GM18507 (cell line): ENCODE results near the gene ZNF430.
A peak's percentile ranks its signal among the peaks of the same experiment; 100 is the strongest.
"Not testable (repeated sequence)": the region's sequence is repeated elsewhere in the genome, so short reads cannot be mapped to it uniquely, and the experiment has no call there.

ENCODE experiments used
- DNase-seq: peaks from one replicate; pipeline ENCODE4 v3.0.0; 2011; ENCODE audit warnings: low read depth; ENCODE audit not compliant: insufficient read length; ENCODE audit errors: extremely low spot score
- FAIRE-seq: peaks from 2 replicates; lab custom pipeline; 2011; peaks lifted over from hg19 to GRCh38; lab: Jason Lieb, UNC

ZNF430 gene

GRCh38 chr19:21020298-21021227 is at the start of gene ZNF430:
ZNF430 (plus strand) TSS chr19:21020657; CDS start chr19:21020801, 144 bp downstream.
- DNase-seq (peak; percentile 70), FAIRE-seq (peak; percentile 100)

DNA sequence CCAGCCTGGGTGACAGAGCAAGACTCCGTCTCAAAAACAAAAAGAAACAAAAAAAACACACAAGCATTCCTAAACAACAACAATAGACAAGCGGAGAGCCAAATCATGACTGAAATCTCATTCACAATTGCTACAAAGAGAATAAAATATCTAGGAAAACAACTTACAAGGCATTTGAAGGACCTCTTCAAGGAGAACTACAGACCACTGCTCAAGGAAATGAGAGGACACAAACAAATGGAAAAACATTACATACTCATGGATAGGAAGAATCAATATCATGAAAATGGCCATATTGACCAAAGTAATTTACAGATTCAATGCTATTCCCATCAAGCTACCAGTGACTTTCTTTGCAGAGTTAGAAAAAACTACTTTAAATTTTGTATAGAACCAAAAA is 27.7 kb upstream of the ZNF430 start:
- DNase-seq, FAIRE-seq: not testable (repeated sequence)

- DNase-seq = no peak
- no peak for FAIRE-seq
These were observed 20.6 kb upstream of the ZNF430 start for GRCh38 chr19:20999731-21000352.

GRCh38 chr19:21021238-21021637 is 781 bp downstream of the ZNF430 start:
- not testable (repeated sequence) for DNase-seq
- FAIRE-seq = peak; percentile 33

- DNase-seq (no peak), FAIRE-seq (no peak)
These were observed 2.5 kb downstream of the ZNF430 start for GRCh38 chr19:21022996-21023395.

DNA sequence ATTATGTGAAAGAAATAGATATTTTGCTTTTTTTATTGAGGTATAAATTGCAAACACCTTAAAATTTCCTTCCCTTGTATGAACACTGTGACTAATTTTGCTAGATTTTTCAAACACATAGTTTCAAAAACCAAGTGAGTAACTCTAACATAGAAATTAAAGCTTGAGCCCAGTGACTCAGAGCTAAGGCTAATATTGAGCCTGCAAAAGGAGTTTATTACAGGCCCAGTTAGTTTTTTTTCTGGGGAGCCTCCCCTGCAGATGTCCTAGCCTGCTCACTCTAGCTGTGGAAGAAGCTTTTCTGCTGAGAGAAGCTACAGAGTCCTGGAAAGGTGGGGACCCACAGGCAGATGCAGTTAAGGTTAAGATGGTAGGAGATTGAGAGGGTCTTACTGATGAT is 3.4 kb downstream of the ZNF430 start:
- no peak for DNase-seq
- FAIRE-seq = no peak

DNA sequence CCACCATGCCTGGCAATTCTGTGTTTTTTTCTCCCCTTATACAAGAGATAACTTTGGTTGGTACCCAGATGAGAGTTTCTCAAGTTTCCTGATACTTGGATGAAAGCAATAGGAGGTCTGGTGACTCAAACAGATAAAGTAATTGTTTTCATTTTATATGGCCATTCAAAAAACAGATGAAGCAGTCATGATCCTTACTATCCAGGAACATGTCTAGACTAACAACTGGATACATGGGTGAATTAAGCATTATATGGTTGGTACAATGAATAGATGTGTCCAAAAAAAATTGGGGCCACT is 8.5 kb downstream of the ZNF430 start:
- FAIRE-seq = no peak
- no peak for DNase-seq

DNA sequence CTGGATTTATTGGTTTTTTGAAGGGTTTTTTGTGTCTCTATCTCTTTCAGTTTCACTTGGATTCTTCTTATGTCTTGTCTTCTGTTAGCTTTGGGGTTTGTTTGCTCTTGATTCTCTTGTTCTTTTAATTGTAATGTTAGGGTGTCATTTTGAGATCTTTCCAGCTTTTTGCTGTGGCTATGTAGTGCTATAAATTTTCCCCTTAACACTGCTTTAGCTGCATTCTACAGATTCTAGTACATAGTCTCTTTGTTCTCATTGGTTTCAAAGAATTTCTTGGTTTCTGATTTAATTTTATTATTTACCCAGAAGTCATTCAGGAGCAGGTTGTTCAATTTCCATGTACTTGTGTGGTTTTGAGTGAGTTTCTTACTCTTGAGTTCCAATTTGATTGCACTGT is 24.6 kb downstream of the ZNF430 start:
- FAIRE-seq = no peak

GRCh38 chr19:21046489-21046888 is 26.0 kb downstream of the ZNF430 start:
- FAIRE-seq = no peak

More for the DNA sequence above, 24.6 kb downstream of the ZNF430 start:
- DNase-seq = no peak

DNA sequence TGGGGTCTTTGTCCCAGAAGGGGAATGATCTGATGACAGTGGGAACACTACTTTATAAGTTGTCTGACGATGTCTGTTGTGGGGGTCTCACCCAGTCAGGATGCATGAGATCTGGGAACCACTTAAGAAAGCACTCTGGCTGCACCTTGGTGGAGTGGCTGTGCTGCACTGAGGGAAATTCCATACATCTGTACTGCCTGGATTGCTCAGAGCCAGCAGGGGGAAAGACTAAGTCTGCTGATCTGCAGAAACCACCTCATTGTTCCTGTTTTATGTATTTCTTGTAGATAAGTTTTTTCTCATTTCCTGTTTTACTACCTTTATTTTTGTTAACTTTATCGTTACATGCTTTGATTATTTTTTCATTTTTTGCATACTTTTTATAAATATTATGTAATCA is 27.3 kb downstream of the ZNF430 start:
- DNase-seq (no peak), FAIRE-seq (no peak)

More at GRCh38 chr19:21046489-21046888, 26.0 kb downstream of the ZNF430 start:
- DNase-seq = no peak

DNA sequence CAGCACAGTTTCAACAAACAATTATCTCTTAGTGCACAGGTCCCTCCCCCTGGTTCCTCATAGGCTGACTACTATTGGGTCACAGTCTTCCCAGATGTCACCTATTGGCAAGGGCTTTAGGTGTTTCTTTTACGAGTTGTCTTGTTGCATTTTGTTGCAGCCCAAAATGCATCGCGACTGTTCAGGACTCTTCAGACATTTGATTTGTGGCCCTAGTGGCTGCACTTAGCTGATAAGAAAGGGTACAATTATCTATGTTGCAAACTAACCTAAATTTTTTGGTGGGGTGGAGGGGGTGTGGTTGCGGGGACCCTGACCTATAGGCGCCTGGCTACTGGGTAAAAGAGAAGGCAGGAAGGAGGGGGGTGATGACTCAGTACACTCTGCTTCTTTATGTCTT is 32.4 kb downstream of the ZNF430 start:
- FAIRE-seq = no peak
- no peak for DNase-seq

- no peak for FAIRE-seq
- DNase-seq = no peak
These were observed 44.9 kb downstream of the ZNF430 start for GRCh38 chr19:21065336-21065735.

DNA sequence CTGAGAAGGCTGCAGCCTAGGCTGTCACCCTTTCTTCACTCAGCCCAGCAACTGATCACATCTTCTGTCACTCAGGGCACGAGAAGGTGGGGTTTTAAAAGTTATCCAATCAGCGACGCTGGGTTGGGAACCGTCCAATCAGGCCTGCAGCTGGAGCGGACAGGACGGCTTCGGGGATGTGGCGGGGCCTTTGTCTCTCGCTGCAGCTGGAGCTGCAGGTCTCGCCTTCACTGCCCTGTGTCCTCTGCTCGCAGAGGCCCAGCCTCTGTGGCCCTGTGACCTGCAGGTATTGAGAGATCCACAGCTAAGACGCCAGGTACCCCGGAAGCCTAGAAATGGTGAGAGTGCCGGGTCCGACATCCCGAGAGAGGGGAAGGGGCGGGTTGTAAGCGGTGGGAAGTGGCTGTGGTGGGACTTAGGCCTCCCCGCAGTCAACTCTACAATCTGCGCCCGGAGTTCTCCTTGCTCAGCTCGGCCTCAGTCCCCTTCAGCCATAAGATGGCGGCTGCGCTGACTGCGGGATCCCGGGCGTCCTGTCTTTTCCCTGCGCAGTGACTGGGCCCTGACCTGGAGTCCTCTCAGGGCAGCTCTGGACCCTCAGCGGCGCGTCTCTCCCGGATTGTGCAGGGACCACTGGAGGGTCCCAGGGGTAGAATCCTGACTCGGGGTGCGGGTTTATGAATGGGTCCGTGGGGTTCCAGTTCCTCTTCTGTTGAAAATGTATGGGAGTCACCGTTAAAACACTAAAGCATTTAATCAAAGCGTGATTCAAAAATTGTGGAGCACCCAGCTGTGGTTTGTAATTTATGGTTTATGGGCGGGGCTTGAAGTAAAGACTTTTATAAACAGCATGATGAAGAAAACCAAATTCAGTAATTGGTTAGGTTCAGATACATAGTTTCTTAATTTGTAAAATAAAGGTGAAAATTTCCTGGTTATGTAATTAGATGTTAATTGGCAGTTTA is 61.8 kb downstream of the ZNF430 start, which contains the start of gene ZNF714:
Gene ZNF714 (plus strand): TSS at position 193 of the 965 bp plus-strand sequence. CDS start 16,066 bp downstream, outside the sequence.
- DNase-seq (peak; percentile 70), FAIRE-seq (peak; percentile 99)

GRCh38 chr19:21084343-21084742 is 63.9 kb downstream of the ZNF430 start:
- no peak for DNase-seq
- no peak for FAIRE-seq

DNA sequence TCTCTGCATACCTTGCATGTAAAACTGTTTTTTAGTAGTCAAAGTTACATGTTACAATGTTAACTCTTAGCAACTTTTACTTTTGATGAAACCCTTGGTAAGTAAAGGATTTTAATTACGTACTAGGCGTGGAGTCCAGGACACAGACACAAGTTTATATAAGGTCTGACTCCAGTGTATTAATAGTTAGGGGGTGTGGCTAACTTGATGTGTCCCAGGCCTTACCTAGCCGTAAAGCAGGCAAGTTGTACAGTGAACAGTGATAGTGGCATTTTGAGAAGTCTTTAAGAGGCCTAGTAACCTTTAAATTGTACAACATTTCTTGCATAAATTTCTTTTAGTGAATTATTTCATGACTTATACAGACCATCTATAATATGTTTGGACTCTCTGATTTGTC is 67.4 kb downstream of the ZNF430 start:
- no peak for DNase-seq
- FAIRE-seq = no peak

DNA sequence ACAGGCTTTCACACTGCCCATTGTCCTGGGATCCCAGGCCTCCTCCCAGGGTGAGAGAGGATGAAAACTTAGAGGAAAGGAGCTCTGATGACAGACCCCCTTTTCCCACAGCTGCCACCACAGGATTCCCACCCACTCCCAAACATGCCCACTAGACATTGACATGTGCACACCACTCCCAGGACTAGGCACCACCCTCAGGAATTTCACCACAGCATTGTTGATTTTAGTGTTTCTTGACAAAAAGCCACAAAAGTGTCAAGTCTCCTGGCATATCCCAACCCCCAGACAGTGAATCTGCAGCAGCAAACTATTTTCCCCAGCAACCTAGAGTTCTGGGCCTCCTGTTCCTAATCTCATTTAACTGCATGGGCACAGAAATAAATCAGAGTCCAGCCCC is 71.7 kb downstream of the ZNF430 start:
- DNase-seq (no peak), FAIRE-seq (no peak)

DNA sequence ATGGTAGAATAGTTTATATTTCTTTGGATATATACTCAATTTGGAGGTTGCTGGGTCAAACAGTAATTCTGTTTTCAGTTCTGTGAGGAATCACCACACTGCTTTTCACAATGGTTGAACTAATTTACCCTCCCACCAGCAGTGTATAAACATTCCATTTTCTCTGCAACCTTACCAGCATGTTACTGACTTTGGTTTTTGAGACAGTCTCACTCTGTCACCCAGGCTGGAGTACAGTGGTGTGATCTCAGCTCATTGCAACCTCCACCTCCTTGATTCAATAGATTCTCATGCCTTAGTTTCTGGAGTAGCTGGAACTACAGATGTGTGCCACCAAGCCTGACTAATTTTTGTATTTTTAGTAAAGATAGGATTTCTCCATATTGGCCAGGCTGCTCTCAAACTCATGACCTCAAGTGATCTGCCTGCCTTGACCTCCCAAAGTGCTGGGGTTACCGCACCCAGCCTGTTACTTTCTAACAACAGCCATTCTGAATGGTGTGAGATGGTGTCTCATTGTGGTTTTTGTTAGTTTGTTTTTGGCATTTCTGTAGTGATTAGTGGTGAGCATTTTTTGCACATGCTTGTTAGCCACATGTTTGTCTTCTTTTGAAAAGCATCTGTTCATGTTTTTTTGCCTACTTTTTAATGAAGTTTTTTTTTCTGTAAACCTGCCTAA is 74.0 kb downstream of the ZNF430 start:
- no peak for DNase-seq
- FAIRE-seq = no peak

DNA sequence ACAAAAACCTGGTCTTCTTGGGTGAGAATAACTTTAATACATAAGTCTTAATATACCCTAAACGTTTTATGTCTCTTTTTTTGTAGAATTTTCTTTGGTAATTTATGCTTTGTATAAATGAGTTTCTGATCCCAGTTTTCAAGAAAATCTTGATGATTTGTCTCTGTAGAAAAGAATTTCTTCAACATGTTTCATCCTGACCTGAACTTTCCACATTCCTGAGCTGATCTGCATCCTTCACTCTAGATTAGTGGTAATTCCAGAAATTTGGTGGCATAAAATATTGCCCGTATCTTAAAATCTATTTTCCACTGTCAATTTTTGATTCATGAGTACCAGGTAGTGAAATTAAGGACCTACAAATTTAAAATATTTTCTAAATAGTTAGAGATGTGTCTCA is 77.8 kb downstream of the ZNF430 start:
- FAIRE-seq (no peak), DNase-seq (no peak)

GRCh38 chr19:21101521-21102242 is 81.2 kb downstream of the ZNF430 start:
- DNase-seq (no peak), FAIRE-seq (no peak)
